ENCODE measurements around the gene UBE2Q1.

GRCh38 chr1:154500533-154500932, 57.9 kb downstream of the UBE2Q1 start:
- no peak for TF ChIP-seq CTCF (conservative IDR thresholded peaks at IDR 0.05)
- no peak for TF ChIP-seq ZFX (IDR thresholded peaks at IDR 0.05)

Measured in C4-2B (cell line).